Right lung (tissue), 5 donors: ENCODE data around the gene GPATCH2L. TPM values are rescaled to one million over a fixed set of nuclear protein-coding genes. Genes with fewer than 3 reads are reported as not detected.

Source experiments
- DNase-seq, 2 donors: peaks; one replicate each; pipeline ENCODE4 v3.0.0-alpha.2; 2013
- polyA plus RNA-seq, 5 donors: library from polyadenylated mRNA; unstranded; fragments of 120-200 nt; gene quantifications; one replicate each; pipeline versions ENCODE4 v1.2.1 to v1.2.3, GENCODE V29; 2013; ENCODE audit warnings: inconsistent platforms in 1 of 5, low replicate concordance in 1 of 5; ENCODE audit not compliant: insufficient read length in 5 of 5, insufficient read depth in 1 of 5

GPATCH2L gene
- polyA plus RNA-seq, 5 donors = 24.4 to 47.9 (median 42.7) TPM

DNA sequence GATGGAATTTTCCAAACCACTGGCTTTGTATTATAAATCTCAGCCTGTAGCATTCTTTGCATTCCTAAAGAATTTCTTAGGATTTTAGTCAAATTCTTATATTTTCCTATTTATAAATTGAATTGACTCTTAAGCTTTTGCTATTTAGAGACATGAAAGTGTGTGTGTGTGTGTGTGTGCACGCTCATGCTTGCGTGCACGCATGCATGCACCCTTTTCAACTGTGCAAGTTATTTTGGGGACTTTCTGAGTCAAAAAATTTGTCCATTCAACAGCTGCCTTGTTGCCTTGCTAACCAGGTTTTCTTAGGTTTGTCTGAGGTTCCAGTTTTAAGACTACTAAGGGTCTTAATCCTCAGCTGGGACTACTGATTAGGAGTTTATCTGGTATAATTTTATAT, 42.6 kb downstream of the GPATCH2L start:
- DNase-seq = no peak

DNA sequence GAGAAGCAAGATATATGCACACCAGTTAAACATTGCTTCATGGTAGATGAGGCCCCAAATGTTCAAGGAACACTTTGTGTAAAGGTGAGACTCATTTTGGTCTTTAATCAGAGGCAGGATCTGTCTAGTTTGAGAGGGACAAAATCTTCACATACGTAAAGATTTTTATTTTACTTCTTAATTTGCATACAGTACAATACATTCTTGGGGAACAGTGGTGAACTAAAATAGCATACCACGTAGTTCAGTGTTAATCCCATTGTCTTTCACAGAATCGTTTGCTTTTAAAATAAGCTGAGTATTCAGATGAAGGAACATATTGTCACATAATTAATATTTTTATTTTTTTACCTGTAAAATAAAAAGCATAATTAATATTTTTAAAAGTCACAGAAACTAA, 43.3 kb downstream of the GPATCH2L start:
- DNase-seq = no peak

DNA sequence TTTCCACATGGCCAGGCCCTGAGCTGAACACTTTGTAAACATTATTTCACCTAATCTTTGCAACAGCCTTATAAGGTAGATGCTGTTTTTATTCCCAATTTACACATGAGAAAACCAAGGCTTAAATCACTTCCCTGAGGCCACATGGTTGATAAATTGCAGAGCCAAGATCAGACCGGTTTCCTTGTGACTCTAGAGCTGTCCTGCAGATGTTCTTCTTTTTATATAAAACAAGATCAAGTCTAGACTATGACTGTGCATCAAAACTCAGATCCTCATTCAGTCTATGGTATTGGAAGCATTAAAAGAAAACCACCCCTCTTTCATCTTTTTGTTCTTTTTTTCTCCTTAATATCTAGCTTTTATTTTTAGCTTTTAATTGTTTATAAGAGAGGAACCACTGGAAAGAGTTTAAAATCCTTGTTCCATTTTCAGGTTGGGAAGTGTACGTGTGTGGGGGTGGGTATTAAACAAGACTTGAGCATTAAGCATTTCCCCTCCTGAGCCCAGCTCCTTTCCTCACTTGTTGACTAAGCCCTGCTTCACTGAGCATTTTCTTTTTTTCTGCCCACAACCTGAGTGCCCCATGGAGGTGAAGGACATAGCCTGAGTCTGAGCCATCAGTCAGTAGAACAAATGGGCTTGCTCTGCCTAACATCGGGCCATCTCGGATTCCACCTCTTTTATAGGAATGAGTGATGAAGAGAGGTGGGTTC, 45.4 kb downstream of the GPATCH2L start:
- no peak for DNase-seq

DNA sequence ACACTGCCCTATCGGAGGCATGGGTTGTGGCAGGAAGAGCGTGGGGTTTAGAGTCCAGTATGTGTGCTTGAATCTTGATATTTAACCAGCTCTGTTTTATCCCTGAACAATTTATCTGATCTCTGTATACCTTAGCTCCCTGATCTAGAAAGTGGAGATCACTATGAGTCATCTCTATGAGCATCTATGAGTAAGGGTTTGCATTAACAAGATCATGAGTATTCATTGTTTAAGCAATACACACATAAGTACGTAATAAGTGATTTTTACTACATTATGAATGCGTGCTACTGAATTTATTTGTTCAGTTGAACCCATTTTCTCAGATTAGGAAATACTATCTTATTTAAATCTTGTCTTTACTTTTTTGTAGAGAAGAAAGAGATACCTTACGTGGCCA, 49.4 kb downstream of the GPATCH2L start:
- no peak for DNase-seq

- DNase-seq = no peak
Observed at GRCh38 chr14:76203086-76204001, 51.6 kb downstream of the GPATCH2L start.

DNA sequence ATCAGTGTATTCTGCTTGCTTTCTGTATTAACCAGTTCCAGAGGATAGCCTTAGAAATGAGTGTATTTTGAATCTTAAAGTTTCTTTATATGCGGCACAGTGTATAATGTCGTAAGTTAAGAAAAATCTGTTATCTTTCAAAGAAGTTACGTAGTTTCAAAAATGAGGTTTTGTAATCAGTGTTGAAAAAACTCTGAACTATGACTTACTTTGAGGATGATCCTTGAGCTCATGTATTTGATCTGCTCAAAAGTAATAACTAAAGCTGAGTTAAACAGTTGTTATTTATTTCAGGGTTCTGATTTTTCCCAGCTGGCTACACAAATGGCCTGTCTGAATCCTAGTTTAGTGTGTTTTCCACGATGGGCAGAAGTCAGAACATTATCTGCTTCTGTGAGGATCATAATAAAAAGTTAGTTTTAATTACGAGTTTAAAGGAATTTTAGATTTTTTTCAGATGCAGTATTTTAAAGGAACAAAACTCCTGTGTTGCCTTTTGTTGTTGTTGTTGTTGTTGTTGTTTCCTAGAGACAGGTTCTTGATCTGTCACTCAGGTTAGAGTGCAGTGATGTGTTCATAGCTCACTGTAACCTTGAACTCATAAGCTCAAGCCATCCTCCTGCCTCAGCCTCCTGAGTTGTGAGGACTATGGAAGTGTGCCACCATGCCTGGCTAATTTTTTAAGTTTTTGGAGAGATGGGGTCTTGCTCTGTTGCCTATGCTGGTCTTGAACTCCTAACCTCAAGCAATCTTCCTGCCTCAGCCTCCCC, 52.9 kb downstream of the GPATCH2L start:
- DNase-seq = no peak

DNA sequence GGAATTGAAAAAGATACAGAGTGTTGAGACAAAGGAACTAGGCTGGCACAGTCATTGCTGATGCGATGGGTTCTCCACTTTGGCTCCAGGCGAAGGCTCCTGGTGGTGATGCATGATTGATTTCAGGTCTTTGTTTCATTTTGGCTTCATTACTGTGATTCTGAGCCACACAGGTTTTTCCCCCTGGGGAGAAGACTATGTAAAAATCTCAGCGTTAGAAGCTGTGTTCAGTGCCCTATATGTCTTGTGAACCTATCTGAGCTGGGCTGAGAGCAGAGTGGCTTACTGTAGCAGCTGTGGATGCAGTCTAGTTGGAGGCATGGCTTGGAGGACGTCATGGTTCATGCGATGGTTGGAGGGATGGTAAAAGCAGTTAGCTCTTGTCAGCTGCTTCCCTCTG, 54.0 kb downstream of the GPATCH2L start:
- no peak for DNase-seq

DNA sequence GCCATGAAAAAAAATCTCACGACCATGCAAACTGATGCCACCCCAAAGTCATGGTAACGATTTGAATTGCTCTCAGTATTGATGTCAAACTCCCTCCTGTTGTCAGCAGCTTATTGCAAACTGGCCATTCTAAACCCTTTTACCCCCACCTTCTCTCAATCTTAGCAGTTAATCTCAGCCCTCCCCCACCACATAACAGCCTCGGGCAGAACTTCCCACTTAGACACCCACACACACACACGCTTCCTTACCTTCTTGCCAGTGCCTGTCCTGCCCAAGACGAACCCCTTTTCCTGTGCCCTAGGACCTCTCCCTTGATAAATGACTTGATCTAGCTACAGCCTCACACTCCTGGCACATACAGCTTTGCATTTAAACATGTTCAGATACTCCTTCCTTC, 56.6 kb downstream of the GPATCH2L start:
- DNase-seq = no peak

GRCh38 chr14:76212242-76212641, 60.5 kb downstream of the GPATCH2L start:
- DNase-seq = no peak

DNA sequence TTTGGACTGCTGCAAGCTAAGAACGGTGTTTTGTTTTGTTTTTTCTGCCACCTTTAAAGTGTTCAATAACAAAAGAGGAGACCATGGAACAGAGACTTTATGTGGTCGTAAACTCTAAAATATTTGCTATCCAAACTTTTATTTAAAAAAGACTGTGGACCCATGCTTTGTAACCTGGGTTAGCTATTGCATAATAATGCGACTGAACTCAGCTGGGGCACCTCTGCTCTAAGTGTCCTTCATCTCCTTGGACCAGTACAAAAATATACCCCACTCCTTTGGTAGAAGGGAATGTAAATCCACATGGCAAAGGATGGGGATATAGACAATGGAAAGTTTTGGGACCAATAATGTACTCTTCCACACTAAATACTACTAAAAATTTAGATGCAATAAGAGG, 65.5 kb downstream of the GPATCH2L start:
- DNase-seq = no peak

DNA sequence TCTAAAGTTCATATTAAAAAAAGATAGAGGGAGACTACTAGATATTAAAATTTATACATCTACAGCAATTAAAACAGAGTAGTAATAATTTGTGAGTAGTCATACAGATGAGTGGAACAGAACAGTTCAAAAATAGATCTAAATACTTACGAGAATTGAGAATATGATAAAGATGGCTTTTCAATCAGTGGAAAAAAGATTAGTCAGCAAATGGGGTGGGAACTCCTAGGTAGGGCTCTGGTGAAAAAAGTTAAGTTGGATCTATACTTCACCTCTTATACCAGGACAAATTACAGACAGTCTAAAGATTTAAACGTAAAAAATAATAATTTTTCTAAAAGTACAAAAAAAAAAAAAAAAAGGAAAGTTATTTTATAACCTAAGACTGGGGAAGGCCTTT, 66.9 kb downstream of the GPATCH2L start:
- no peak for DNase-seq

DNA sequence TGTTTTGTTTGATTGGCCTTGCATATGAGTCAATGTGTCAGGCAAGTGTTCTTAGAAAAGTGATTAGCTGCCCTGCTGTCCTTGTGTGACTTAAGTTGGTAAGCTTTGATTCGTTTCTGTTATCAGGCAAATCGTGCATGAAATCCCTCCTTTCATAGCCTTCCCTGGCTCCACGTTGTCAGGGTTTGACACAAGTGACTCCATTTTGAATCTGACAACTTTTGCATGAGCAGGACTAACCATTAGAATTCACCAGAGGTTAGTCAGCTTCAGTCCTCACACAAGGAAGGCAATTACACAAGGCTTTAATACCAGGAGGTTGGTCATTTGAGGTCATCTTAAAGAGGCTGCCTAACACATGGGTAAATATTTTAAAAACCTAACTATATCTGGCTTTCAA, 68.2 kb downstream of the GPATCH2L start:
- DNase-seq = no peak

GRCh38 chr14:76227450-76228050, 75.8 kb downstream of the GPATCH2L start:
- no peak for DNase-seq

DNA sequence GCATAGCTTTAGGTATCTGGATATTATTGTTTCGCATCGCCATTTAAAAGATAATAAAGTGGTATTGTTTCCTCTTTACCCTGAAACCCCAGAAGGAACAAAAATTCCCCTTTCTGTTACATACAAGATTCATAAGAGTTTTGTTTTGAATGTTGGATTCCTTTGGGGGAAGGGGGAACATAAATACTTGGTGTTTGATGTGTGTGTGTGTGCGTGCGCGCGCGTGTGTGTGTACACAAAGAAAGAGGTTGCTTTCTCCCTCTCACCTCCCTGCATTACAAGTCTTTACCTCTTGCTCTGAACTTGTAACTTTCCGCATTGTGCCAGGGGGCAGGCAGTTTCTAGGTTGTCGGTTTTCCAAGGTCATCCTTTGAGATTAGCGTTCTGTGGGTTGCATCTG, 76.4 kb downstream of the GPATCH2L start:
- DNase-seq = no peak

DNA sequence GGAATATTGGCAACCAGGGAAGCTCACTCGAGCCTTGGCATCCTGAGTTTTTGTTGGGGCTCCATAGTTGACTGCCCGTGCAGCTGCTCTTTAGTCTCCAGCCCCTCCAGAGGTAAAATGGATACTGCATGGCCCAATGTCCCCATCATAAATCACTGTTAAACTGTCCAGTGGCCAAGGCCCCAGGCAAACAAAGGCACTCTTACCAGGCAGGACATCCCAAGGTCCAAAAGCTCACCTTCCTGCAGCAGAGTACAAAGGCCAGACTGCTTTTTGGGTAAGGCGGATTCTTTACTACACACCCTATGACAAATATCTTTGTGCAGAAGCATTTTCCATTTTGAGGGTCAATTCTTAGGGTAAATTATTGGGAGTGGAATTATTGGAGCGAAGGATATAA, 81.1 kb downstream of the GPATCH2L start:
- DNase-seq = no peak

DNA sequence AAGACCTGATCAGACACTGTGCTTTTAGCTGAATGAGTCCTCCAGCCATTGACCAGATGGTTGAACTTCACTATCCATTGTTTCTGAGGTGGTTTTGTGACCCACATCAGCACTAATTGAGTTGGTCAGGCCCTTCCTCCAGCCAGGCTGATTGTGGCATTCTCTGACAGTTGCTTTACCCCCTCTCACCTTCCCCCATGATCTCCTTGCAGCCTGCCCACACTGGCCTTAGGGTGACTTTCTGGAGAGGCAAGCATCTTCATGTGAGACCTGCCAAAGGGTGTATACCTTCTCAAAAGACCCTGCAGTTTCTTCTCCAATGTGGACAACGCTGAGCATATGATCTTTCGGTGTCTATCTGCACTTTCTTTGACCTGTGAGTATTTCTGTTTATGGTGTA, 83.9 kb downstream of the GPATCH2L start:
- no peak for DNase-seq

GRCh38 chr14:76236172-76237130, 84.7 kb downstream of the GPATCH2L start:
- no peak for DNase-seq

- no peak for DNase-seq
Observed at GRCh38 chr14:76237349-76237990, 85.7 kb downstream of the GPATCH2L start.

GRCh38 chr14:76245097-76245496, 93.4 kb downstream of the GPATCH2L start:
- DNase-seq = no peak

GRCh38 chr14:76250302-76250701, 98.6 kb downstream of the GPATCH2L start:
- no peak for DNase-seq
